ENCODE measurements around the gene ABLIM1. TPM values are rescaled to one million over a fixed set of nuclear protein-coding genes. Genes with fewer than 3 reads are reported as not detected.

ABLIM1 gene
- total RNA-seq, 1 experiment from 2014 or later, result 274 TPM

DNA sequence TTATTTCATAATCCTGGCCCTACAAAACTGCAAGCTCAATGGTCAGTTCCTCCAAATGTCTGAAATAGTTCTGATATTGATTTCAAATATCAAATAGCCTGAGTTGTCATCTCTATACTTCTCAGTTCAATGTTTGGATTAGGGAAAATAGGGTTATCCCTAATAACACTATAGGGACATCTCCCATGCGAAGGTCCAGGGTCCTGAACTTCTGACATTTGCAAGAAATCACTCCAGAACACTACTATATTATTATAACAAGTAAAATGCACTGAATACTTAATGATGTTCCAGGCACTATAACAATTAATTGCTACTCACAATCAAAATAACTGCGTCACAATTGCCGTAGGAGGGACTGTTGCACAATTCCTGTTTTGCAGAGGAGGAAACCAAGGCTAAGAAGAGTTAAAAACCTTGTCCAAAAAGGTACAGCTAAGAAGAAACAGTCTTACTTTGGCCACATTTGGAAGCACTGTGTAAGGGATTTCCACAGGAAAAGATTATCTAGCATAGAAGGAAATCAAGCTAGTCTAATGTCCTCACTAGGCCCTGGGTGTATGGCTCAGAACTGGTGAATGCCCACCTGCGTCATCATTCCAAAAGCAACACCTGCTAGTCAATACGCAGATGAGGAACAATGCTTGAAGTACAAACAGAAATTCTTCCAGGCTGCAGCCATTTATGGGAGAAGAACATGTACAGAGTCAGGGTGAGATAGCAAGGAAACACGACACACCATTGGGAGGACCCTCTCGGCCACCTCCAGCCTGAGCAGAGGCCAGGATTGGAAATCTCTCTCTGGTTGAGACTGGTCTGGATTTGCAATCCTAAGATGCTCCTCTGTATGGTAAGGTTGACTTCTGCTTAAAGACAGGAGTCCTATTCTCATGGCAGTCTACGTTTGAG, 48.3 kb downstream of the ABLIM1 start:
- no peaks in the 10 kb centered on the region for H3K9me3 ChIP-seq (ENCODE audit: control insufficient read depth, insufficient read depth, low read depth, low read length)
- ATAC-seq (no peak), DNase-seq (ENCODE audit: low read depth, low spot score) (no peak)
- no peaks in the 10 kb centered on the region for H3K27me3 ChIP-seq (ENCODE audit: control insufficient read depth, insufficient read depth, low read length)
- intact Hi-C loops (cut with micrococcal nuclease; ENCODE audit: unreplicated experiment) (no loop called here), in situ Hi-C loops (cut with HindIII; ENCODE audit: low pct_unique_long_range_greater_than_20kb, low sequenced_read_pairs) (no loop called here)
- ChIA-PET CTCF (interaction anchor here (0.6 to 1.0 kb wide), 2 partner anchors 10 to 1900 kb away, joined by 3 to 4 read pairs; no protein-coding TSS in a partner anchor), POLR2A (no interaction called here)
- no peaks in the 10 kb centered on the region for H3K36me3 ChIP-seq (ENCODE audit: control insufficient read depth, insufficient read depth, low read length)
- BruUV-seq (replicated peaks), result no TSS peak
- TF ChIP-seq, protein P1, sequence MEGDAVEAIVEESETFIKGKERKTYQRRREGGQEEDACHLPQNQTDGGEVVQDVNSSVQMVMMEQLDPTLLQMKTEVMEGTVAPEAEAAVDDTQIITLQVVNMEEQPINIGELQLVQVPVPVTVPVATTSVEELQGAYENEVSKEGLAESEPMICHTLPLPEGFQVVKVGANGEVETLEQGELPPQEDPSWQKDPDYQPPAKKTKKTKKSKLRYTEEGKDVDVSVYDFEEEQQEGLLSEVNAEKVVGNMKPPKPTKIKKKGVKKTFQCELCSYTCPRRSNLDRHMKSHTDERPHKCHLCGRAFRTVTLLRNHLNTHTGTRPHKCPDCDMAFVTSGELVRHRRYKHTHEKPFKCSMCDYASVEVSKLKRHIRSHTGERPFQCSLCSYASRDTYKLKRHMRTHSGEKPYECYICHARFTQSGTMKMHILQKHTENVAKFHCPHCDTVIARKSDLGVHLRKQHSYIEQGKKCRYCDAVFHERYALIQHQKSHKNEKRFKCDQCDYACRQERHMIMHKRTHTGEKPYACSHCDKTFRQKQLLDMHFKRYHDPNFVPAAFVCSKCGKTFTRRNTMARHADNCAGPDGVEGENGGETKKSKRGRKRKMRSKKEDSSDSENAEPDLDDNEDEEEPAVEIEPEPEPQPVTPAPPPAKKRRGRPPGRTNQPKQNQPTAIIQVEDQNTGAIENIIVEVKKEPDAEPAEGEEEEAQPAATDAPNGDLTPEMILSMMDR (IDR thresholded peaks at IDR 0.05), result no peak
- TF ChIP-seq SIN3A (IDR thresholded peaks at IDR 0.05; ENCODE audit: borderline replicate concordance, insufficient read depth, low read depth, low read length), result no peak
- TF ChIP-seq TCF7L2 (IDR thresholded peaks at IDR 0.05; ENCODE audit: low read depth, low read length), result no peak
- TF ChIP-seq POLR2AphosphoS5 (IDR thresholded peaks at IDR 0.05; ENCODE audit: low read depth, low read length), result no peak
- TF ChIP-seq, protein P2, sequence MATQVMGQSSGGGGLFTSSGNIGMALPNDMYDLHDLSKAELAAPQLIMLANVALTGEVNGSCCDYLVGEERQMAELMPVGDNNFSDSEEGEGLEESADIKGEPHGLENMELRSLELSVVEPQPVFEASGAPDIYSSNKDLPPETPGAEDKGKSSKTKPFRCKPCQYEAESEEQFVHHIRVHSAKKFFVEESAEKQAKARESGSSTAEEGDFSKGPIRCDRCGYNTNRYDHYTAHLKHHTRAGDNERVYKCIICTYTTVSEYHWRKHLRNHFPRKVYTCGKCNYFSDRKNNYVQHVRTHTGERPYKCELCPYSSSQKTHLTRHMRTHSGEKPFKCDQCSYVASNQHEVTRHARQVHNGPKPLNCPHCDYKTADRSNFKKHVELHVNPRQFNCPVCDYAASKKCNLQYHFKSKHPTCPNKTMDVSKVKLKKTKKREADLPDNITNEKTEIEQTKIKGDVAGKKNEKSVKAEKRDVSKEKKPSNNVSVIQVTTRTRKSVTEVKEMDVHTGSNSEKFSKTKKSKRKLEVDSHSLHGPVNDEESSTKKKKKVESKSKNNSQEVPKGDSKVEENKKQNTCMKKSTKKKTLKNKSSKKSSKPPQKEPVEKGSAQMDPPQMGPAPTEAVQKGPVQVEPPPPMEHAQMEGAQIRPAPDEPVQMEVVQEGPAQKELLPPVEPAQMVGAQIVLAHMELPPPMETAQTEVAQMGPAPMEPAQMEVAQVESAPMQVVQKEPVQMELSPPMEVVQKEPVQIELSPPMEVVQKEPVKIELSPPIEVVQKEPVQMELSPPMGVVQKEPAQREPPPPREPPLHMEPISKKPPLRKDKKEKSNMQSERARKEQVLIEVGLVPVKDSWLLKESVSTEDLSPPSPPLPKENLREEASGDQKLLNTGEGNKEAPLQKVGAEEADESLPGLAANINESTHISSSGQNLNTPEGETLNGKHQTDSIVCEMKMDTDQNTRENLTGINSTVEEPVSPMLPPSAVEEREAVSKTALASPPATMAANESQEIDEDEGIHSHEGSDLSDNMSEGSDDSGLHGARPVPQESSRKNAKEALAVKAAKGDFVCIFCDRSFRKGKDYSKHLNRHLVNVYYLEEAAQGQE (IDR thresholded peaks at IDR 0.05; ENCODE audit: insufficient read depth in 1 of 2, low read depth in 2 of 2, low read length in 1 of 2), result peak in 1 of 2 experiments; percentile 64; a peak in 2 of 4 replicates
- peaks cover 79% of the 10 kb centered on the region for H3K4me1 ChIP-seq (ENCODE audit: control insufficient read depth, insufficient read depth, low read length)
- no peak overlapping the region for H3K4me3 ChIP-seq (ENCODE audit: low read depth in 2 of 2, low read length in 2 of 2)
- H3K27ac ChIP-seq (ENCODE audit: low read length), result peak overlapping the region; percentile 25

DNA sequence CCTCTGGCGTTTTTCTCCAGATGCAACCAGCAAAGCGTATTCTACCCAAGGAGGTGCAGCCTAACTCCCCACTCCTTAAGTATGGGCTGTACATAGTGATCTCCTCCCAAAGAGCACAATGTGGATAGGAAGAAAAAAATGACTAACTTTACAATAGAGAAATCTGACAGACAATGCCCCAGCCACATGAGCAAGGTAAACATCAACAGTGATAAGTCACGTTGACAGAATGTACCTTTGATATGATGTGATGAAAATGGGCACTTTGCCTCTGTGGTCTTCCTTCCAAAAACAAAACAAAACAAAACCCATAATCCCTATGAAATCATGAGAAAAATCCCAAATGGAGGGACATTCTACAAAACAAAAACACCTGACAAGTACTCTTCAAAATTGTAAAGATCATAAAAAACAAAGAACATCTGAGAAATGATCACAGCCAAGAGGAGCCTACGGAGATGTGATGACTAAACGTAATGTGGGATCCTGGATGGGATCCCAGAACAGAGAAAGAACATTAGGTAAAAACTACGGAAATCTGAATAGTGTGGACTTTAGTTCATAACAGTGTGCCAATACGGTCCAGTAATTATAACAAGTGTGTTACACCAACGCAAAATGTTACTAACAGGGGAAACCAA, 50.6 kb downstream of the ABLIM1 start:
- no peak for DNase-seq (ENCODE audit: low read depth, low spot score)
- in situ Hi-C loops (cut with HindIII; ENCODE audit: low pct_unique_long_range_greater_than_20kb, low sequenced_read_pairs) (no loop called here), intact Hi-C loops (cut with micrococcal nuclease; ENCODE audit: unreplicated experiment) (no loop called here)
- H3K27ac ChIP-seq (ENCODE audit: low read length), result peak overlapping the region; percentile 12; the same call in 1 of the 2 replicates
- no peak for ATAC-seq
- H3K9me3 ChIP-seq (ENCODE audit: control insufficient read depth, insufficient read depth, low read depth, low read length), result no peaks in the 10 kb centered on the region
- TF ChIP-seq POLR2AphosphoS5 (IDR thresholded peaks at IDR 0.05; ENCODE audit: low read depth, low read length) (no peak), TCF7L2 (IDR thresholded peaks at IDR 0.05; ENCODE audit: low read depth, low read length) (no peak), SIN3A (IDR thresholded peaks at IDR 0.05; ENCODE audit: borderline replicate concordance, insufficient read depth, low read depth, low read length) (no peak)
- TF ChIP-seq, protein P1 (IDR thresholded peaks at IDR 0.05), result no peak
- TF ChIP-seq, protein P2 (IDR thresholded peaks at IDR 0.05; ENCODE audit: insufficient read depth in 1 of 2, low read depth in 2 of 2, low read length in 1 of 2), result no peak
- H3K4me3 ChIP-seq (ENCODE audit: low read depth in 2 of 2, low read length in 2 of 2), result no peak overlapping the region
- H3K4me1 ChIP-seq (ENCODE audit: control insufficient read depth, insufficient read depth, low read length), result peaks cover 83% of the 10 kb centered on the region
- no peaks in the 10 kb centered on the region for H3K27me3 ChIP-seq (ENCODE audit: control insufficient read depth, insufficient read depth, low read length)
- BruUV-seq (replicated peaks), result no TSS peak
- ChIA-PET CTCF (no interaction called here), POLR2A (no interaction called here)
- H3K36me3 ChIP-seq (ENCODE audit: control insufficient read depth, insufficient read depth, low read length), result no peaks in the 10 kb centered on the region

Data from Panc1 (cell line).